Hematopoietic multipotent progenitor cell treated with erythropoietin and hydrocortisone succinate and interleukin-3 and kit ligand, for 6 days (in vitro differentiated cells): ENCODE measurements around the gene TUBB1.
"Not testable (repeated sequence)": the region's sequence is repeated elsewhere in the genome, so short reads cannot be mapped to it uniquely, and the experiment has no call there.

Source experiments
- DNase-seq: peaks from one replicate; pipeline ENCODE4 v3.0.0-alpha.2; 2015

TUBB1 gene

DNA sequence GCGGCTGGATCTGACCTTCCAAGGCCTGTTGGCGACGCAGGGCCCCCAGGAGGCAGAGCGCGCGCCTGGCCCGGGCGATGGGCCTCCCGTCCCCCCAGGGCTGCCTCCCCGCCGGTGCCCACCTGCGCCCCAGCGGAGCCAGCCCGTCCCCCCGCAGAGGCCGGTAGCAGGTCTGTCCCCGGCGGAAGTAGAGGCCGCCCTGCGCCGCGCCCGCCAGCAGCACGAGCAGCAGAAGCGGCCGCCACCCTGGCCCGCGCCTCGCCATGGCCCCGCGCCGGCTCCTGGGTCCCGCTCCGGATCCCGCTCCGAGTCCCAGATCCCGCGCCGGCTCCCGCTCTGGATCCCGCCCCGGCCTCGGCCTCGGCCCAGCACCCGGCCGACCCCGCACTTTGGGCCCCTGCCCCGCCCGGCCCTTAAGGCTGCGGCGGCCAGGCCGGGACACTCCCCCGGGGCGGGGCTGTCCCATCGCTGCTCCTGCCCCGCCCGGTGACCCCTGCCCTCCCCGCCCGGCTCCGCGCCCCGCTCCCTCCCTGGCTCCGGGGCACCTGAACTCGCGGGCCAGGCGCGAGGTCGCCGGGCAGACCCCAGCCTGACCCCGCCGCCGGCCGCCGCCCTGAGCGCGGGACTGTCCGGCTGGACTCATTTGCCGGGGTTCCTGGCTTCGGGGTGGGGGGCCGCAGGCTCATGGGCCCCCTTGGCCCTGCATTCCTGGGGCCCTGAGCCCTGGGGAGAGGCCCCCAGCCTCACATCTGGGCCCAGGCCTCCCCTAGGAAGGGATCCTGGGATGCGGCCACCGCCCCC is 12.2 kb upstream of the TUBB1 start, which contains the start of gene CTSZ:
TSS of gene CTSZ (minus strand) at position 391 of the 801 bp plus-strand sequence. CDS start at position 265, 126 bp downstream.
- DNase-seq, result peak; percentile 77

DNA sequence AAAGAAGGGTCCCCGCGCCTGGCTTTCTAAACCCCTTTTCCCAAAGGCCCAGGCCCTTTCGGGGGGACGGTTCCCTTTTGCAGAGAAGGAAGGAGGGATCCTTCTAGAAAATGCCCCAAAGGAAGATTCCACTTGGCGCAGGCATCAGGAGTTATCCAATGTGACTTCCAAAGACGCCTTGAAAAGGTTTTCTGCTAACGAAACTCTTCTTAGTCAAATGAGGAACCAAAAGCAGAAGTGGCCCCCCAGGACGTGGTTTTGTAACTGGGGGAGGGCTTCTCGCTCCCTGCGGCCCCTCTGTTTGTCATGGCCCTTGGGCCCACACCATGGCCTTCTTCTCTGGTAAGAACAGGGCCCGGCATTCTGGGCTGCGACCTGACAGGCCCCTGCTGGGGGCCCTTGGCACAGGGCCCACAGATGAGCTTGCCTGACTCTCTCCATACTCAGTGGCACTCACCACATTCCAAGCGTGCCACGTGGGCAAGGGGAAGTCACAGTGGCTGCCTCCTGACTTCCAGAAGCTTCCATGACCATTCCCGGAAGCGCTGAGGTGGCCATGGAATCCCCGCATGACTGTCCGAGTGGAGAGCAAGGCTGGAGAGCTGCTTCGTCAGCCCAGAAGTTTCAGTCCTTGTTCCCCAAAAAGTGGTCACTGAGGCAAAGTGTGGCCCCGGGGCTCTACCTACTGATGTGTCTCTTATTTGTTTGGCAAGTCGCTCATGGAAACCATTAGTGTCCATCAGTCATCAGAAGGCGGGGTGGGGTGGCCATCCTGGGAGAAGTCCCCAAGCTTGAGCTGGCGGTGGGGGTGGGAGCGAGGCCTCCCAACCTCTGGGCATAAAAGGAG is 11.3 kb upstream of the TUBB1 start:
- DNase-seq, result peak; percentile 76

DNA sequence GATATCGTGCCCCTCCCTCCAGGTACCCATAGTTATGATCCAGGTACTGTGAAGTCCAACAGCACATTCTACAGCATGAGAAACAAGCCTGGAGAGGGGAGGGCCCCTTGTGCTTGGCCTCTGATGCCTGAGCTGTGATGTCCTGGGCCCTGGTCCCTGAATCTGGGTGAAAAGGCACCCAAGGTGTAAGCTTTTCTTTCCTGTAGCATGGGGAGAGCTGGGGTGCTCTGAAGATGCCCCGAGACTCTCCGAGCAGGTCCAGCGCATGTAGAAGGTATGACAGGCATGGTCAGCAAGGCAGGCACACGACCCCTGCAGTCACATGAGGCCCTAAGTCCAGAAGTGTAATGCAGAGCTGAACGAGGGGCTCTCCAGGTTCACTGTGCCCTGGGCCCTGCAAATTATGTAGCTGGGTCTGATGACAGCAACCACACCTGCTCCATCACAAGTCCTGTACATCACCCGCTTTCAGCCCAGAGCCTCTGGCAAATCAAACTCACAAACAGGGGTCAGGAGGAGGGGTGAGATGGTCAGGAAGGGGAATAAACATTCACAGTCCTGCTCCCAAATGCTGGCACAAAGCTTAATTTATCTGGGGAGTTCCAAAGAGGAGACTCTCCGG is 10.4 kb upstream of the TUBB1 start:
- no peak for DNase-seq

DNA sequence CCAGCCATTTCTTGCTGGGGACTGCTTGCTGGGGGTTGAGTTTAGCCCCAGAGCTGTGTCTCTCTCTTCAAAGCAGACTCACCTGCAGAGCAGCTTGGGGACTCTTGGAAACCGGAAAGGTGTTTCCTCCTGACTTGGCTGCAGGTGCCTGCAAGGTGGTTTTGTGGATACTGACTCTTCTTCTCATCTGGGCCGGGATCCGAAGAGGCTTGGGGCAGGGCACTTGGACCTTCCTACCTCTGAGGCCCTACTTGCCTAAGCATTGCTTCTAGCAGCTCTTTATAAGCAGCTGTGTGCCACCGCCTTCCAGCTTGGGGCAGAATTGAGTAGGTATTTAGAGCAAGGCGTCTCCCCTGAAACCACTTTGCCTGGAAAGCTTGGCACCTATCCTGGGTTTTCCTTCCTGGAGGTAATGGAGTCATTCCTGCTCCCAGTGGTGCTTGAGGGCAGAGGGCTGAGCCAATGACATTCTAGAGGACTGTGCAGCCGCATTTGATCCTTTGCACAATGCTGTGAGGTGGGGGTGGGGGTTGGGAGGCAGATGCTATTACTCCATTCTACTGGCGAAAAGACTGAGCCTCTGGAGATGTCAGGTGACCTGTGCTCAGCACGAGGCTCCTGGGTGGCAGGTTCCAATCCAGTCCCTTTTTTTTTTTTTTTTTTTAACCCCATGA is 8.8 kb upstream of the TUBB1 start:
- no peak for DNase-seq

DNA sequence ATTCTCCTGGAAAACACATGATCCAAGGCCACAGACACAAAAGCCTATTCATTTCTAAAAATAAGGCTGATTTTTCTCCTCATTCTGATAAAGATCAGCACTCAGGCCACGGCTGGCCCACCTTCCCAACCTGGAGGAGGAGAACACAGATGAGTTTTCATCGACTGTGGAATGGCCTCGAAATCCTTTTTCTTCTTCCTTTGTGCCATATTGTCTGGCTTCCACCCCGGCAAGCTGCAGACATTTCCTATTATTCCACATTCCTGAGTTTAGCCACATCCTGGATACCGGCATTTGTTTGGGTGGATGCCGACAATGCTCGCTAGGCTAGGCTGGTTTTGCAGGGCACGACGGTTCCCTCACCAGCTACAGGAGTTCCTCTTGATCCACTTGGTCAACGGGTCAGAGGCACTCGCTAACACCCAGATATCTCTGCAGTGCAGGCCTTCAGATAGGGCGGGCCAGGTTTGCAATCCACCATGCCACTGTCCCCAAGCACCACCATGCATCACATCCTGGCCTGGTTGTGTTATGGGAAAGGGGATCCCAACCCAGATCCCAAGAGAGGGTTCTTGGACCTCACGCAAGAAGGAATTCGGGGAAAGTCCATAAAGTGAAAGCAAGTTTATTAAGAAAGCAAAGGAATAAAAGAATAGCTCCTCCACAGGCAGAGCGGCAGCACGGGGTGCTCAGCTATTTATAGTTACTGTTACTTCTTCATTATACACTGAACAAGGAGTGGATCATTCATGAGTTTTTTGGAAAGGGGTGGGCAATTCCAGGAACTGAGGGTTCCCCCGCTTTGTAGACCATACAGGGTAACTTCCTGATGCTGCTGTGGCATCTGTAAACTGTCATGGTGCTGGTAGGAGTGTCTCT is 8.0 kb upstream of the TUBB1 start:
- DNase-seq, result peak; percentile 70

DNA sequence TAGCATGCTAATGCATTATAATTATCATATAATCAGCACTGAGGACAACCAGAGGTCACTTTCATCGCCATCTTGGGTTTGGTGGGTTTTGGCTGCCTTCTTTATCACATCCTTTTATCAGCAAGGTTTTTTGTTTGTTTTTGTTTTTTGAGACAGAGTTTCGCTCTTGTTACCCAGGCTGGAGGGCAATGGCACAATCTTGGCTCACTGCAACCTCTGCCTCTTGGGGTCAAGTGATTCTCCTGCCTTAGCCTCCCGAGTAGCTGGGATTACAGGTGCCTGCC is 7.4 kb upstream of the TUBB1 start:
- DNase-seq, result not testable (repeated sequence)

DNA sequence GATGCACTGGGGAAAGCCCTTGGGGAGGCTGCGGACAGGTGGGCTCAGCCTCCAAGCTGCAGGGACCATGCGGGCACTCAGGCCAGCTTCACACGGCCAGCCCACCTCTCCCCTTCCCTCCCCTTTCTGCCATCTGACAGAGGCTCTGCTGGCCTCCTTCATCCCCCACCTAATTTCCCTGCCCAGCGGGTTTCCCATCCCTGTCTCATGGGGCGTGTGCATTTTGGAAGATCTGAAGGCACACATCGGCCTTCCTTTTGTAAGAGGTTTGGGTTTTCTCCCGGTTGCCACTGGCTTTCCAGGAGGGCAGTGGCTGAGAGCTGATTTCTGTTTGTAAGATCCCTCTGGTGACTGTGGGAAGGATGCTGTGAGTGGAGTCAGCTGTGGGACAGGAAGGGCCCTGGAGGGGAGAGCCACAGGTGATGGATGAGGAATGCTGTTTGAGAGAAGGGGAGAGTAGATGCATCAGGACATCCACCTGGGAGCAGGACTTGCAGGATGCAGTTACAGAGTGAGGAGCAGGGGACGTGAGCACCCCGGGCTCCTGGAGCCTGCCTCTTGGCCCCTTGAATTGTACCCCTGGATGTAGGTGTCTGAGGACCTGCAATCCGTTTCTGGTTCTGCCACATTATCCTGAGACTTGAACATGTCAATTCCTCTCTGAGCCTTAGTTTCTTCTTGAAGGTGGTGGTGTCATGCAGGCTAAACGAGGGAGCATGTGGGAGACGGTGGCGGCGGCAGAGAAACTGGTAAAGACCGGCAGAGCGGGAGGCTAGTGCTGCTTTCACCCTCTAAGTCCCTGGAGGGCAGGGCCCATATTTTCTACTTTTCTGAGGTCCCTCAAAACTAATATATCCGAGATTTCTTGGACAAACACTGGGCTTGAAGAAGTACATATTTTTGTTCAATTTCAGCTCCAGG is 5.9 kb upstream of the TUBB1 start:
- no peak for DNase-seq

DNA sequence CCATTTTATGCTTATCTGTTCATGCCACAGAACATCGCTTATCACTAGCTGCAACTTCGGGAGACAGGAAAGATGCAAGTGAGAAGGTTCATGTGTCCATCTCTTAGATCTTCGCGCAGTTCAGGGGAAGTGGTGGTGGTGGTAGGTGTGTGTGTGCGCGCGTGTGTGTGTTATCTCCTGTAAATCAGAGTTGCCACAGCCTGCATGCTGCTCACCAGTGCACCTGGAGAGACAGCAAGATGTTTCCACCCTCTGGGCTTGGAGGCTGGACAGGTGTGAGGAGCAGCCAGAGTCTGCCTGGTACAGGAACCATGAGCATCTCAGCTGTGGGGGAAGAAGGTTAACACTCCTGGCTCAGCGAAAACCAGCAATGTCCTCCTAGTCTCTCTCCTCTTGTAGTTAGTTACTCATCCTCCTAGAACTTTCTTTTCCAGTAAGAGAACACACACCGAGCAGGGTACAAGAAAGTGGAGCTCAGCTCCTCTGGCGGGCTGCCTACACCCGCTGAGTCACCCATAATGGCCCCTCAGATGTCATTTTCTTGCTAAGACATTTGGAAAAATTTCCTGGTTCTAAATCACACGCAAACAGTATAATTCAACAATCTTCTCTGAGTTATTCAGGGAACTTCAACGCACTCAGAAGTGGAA is 5.1 kb upstream of the TUBB1 start:
- peak; percentile 34 for DNase-seq

DNA sequence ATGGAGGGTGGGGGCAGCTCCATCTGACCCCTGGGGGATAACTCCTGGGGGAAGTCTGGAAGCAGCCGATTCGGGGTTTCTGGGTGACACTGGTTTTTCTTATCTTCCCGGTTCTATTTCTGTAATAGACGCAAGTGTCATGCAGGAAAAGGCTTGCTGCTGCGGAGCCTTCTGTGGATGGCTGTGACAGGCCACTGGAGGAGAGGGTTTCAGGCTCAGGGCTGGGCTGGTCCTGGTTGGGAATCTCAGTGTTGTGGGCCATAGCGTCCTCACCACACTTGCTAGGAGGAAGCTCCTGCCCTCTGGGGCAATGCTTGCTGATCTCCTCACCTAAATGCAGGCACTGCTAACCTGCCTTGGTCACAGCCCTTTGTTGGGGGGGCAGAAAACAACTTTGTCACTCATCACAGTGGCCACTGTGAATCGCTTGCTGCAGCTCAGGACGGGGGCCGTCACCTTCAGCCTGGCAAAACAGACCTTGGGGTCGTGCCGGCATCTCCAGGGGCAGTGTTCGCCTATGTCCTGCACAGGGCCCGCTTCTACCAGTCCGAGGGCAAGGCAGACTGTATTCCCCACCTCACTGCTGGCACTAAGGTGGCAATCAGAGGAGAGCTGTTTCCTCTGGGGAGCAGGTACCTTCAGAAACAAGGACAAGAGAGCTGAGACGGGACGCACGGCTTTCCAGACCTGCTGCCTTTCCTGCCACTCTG is 4.4 kb upstream of the TUBB1 start:
- DNase-seq, result peak; percentile 52

DNA sequence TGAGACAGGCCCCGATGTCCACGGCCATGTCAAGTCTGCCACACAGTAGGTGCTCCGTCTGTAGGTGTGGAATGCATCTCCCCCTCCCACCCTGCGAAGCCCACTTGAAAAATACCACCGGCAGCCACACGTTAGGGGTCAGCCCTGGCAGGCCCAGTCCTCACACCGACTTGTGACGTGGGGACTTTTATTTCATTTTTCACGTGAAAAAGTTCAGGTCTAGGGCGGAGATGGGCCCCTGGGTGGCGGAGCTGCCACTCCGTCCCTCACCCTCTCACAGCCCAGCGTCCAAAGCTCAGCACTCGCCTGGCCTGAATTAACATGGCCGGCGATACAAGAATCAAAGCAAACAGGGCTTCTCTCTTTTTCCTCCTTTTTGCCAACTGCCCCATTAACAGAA is 3.8 kb upstream of the TUBB1 start:
- DNase-seq, result no peak

DNA sequence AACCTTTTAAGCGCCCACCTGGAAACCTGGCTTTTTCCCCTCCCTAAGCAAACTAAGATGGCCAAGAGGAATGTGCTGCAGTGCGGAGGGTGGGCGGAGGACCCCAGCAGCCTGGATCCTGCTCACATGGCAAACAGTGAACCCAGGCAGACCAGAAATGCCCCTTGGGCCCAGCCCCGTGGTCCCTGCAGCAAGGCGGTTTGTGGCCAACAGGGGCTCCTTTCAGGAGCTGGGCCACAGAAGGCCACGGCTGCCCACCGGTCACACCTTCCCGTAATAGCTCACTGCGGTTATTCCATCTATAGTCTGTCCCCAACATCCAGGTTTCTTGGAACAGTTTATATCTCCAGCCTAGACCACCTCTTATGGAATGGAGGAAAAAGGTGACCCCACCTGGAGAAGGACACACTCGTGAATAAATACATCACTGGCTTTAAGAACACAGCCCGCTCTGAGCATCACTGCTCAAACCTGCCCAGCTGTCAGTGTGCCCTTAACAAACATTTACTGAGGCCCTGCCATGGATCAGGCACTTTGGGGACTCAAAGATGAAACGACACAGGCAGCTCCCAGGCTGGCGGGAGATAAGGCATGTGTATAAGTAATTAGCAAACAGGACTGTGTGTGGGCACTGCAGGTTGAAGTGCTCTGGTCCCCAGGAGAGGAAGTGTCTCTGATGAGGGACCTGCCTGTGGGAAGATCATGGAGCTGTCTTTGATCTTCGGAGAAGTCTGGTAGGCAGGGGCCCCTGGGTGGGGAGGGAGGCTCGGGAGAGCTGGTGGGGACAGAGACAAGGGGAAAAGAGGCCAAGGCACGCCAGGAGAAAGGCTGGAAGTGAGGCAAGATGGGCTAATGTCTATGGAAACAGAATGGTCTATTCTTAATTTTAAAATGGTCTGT is 3.2 kb upstream of the TUBB1 start:
- peak; percentile 69 for DNase-seq

DNA sequence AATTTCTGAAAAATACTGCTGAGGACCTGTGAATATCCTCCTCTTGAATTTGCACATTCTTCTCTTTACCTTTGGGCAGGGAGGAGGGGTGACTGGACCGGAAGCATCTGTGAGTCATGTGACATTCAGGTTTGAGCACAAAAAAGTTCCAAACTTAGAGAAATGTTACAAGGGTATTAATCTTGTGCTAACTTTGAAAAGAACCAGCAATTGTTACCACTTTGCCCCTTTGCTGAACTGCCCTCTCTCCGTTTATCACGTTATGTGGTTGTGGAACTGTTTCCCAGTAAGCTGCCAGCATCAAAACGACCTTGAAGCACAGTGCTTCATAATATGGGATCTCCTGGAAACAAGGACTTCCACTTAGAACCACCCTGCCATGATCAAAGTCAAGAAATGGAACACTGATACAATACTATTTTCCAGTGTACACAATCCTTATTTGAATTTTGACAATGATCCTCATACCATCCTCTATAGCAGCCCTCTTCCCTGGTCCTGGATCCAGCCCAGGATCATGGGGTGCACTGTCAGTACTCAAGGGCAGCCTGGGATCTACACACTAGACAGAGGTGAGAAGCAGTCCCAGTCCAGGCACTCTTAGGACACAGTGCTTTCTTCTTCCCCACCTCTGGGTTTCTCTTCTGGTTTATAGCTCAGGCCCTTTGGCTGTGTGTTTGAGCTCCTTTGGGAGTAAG is 2.3 kb upstream of the TUBB1 start:
- peak; percentile 57 for DNase-seq

DNA sequence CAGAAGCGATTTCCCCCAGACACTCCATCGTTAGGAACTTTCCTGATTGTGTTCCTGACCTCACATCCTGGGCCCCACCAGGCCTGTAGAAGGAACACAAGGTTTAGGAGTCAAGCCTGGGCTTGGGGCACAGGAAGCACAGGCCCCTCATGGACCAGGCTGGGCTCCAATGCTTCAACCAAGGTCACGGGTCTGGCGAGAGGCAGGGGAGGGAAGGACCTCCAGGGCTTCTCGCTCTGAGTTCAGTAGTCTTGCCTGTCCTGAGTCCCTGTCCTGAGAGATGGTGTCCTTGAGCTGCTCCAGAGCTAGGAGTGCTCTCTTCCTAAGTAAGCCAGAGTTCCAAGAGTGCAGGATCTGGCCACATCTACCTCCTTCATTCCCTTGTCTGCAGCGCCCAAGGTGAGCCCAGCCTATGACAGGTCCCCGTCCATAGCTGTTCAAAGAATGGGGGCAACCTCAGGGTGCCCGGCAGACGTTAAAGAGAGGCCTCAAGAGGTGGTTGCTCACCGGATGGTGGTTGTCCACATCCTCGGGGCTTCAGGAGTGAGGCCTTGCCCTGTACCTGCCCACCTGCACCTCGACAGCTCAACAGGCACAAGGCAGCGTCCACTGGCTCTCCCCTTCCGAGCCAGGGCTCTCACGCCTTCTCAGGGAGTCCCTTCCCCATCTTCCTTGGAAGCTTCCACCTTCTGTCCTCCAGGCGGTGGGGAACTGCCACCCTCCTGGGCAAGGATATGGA is 1.6 kb upstream of the TUBB1 start:
- no peak for DNase-seq

DNA sequence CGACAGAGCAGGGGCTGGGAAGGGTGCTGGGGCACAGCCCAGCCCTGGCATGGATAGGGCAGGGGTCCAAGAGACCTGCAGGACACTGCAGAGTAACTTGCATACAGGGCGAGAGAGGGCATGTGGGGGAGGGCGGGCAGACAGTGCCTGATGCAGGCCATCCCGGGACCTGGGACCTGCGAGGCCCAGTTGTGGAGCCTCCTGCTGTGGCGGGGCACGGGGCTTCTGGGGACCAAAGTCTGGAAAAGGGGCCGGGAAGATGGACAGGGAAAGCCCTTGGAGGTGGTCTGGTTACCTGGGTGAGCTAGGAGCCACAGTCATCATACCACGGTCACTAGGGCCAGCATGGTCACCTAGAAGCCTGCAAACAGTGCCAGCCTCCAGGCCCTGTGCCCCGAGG is 412 bp upstream of the TUBB1 start:
- DNase-seq, result no peak

DNA sequence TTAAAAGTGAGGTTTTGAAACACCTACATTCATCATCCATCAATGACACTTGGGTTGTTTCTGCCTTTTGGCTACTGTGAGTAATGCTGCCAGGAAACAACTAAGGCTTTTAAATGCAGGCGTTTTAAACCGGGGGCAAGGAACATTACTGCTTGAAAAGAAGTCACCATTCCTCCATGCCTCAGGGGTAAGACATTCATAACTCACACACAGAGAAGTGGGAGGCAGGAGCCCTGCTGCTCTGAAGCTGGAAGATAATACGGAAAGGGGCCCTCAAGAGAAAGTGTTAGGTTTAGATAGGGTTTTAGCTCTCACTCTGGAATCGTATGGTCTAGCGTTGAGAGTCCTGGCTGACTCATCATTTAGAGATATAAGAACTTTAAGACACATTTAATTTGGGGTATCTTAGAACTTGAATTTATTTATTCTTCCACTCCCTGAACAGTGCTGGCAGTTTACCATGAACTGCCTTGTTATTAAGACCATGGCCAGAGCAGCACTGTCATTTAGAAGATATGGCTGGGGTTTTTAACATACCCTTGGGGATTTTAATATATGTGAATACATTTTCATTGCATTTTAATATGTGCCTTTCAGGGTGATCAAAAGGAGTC is 1.8 kb downstream of the TUBB1 start:
- peak; percentile 97 for DNase-seq

DNA sequence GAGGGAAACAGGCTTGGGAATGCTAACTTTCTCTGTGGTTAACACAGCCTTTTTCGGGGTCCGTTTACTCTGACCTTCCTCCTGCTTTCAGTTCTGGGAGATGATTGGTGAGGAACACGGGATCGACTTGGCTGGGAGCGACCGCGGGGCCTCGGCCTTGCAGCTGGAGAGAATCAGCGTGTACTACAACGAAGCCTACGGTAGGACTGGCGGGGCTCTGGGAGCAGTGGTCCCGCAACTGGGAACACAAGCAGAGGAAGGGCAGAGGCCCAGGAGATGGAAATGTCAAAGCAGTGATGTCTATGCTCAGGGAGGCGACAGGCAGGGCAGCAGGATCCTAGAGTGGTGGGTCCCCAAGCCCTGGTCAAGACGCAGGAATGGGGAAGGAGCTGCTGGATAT is 3.5 kb downstream of the TUBB1 start:
- DNase-seq, result no peak

DNA sequence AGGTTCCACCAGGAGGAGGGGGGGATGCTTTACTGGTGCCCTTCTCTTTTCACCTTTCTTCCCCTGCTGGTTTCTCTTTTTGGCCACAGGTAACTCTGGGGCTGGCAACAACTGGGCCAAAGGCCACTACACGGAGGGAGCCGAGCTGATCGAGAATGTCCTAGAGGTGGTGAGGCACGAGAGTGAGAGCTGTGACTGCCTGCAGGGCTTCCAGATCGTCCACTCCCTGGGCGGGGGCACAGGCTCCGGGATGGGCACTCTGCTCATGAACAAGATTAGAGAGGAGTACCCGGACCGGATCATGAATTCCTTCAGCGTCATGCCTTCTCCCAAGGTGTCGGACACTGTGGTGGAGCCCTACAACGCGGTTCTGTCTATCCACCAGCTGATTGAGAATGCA is 4.4 kb downstream of the TUBB1 start:
- DNase-seq, result no peak
